ENCODE results near the gene SCN5A.

The SCN5A gene

GRCh38 chr3:38555149-38555840 is 94.2 kb downstream of the SCN5A start:
- DNase-seq = no peak

- DNase-seq = no peak
Observed at GRCh38 chr3:38554127-38554827, 95.2 kb downstream of the SCN5A start.

- no peak for DNase-seq
Observed at GRCh38 chr3:38553071-38553470, 96.4 kb downstream of the SCN5A start.

- DNase-seq = no peak
Observed at GRCh38 chr3:38552364-38552763, 97.1 kb downstream of the SCN5A start.

GRCh38 chr3:38551026-38551832 is 98.3 kb downstream of the SCN5A start:
- DNase-seq = no peak

- no peak for DNase-seq
Observed at GRCh38 chr3:38549957-38550840, 99.3 kb downstream of the SCN5A start.

GRCh38 chr3:38549486-38549885 is 100.0 kb downstream of the SCN5A start:
- DNase-seq = no peak

GRCh38 chr3:38549082-38549481 is 100.4 kb downstream of the SCN5A start:
- DNase-seq = no peak

- DNase-seq = peak; percentile 3
Observed at GRCh38 chr3:38548154-38548931, 101.1 kb downstream of the SCN5A start.

GRCh38 chr3:38545983-38546382 is 103.5 kb downstream of the SCN5A start:
- no peak for DNase-seq

GRCh38 chr3:38545550-38545949 is 103.9 kb downstream of the SCN5A start:
- DNase-seq = no peak

- no peak for DNase-seq
Observed at GRCh38 chr3:38544926-38545325, 104.6 kb downstream of the SCN5A start.

- DNase-seq = no peak
Observed at GRCh38 chr3:38543586-38543985, 105.9 kb downstream of the SCN5A start.

GRCh38 chr3:38542401-38543298 is 106.8 kb downstream of the SCN5A start:
- DNase-seq = no peak

- DNase-seq = no peak
Observed at GRCh38 chr3:38541806-38542205, 107.7 kb downstream of the SCN5A start.

GRCh38 chr3:38538773-38539353 is 110.6 kb downstream of the SCN5A start:
- DNase-seq = no peak

- DNase-seq = no peak
Observed at GRCh38 chr3:38536671-38537070, 112.8 kb downstream of the SCN5A start.

- no peak for DNase-seq
Observed at GRCh38 chr3:38534604-38535003, 114.9 kb downstream of the SCN5A start.

- DNase-seq = no peak
Observed at GRCh38 chr3:38534180-38534579, 115.3 kb downstream of the SCN5A start.

- DNase-seq = no peak
Observed at GRCh38 chr3:38533285-38533976, 116.1 kb downstream of the SCN5A start.

Data from NCI-H526 treated with DMSO at 0.1 percent for 48 hours (cell line).